Measurements from ENCODE around the gene TRIM44. TPM values are rescaled to one million over a fixed set of nuclear protein-coding genes. Genes with fewer than 3 reads are reported as not detected.

TRIM44 gene
- total and polyA plus RNA-seq, 10 of the 15 experiments (the other 5 are each of a cell fraction or from before 2014, with no cell fraction given) = 6.7 to 93.0 (median 27.6) TPM

- no peaks in the 10 kb centered on the region for H3K27me3 ChIP-seq (replicated peaks in 1 of 2; ENCODE audit: control insufficient read depth in 2 of 2, insufficient read depth in 2 of 2, low read length in 1 of 2)
- intact Hi-C loops (cut with micrococcal nuclease; ENCODE audit: unreplicated experiment) = loop anchor here (1.0 to 5.0 kb wide), 7 partner anchors 84 to 444 kb away; no protein-coding TSS in a partner anchor
- POLR2A ChIA-PET = interaction anchor here (0.6 to 1.1 kb wide), 2 partner anchors 9 to 302 kb away, joined by 4 read pairs; no protein-coding TSS in a partner anchor
- in situ Hi-C loops (cut with MboI) = loop anchor here (5.0 kb wide), 1 partner anchor 201 kb away; no protein-coding TSS in a partner anchor
- no peak overlapping the region for H2AFZ ChIP-seq (ENCODE audit: control insufficient read depth, low read depth, low read length)
- no peak for DNase-seq (ENCODE audit: low read depth, low spot score)
- H3K4me3 ChIP-seq = no peak overlapping the region
- RAD21 ChIA-PET (ENCODE audit: unreplicated experiment) = interaction anchor here (0.6 to 2.4 kb wide), 60 partner anchors 9 to 670 kb away, joined by 3 to 66 read pairs (median 5); partner anchors contain the start of genes COMMD9 and TRIM44
- H4K20me1 ChIP-seq (ENCODE audit: control insufficient read depth, insufficient read depth) = no peaks in the 10 kb centered on the region
- H3K9me3 ChIP-seq (replicated peaks; ENCODE audit: control insufficient read depth, insufficient read depth, low read length) = no peaks in the 10 kb centered on the region
- no peaks in the 10 kb centered on the region for H3K36me3 ChIP-seq (ENCODE audit: control insufficient read depth in 2 of 2, insufficient read depth in 2 of 2, low read length in 1 of 2)
- no peak overlapping the region for H3K27ac ChIP-seq (ENCODE audit: control insufficient read depth, insufficient read depth)
- no peaks in the 10 kb centered on the region for H3K4me1 ChIP-seq (ENCODE audit: control insufficient read depth, insufficient read depth, low read length)
- BruUV-seq (replicated peaks) = no TSS peak
- H3K4me2 ChIP-seq (ENCODE audit: control insufficient read depth, insufficient read depth) = no peak overlapping the region
- ATAC-seq = no peak
- H3K79me2 ChIP-seq (ENCODE audit: control insufficient read depth, insufficient read depth, low read length) = no peaks in the 10 kb centered on the region
- FAIRE-seq = no peak
- CTCF ChIA-PET = interaction anchor here (0.5 to 4.5 kb wide), 111 partner anchors 8 to 896 kb away, joined by 3 to 82 read pairs (median 5); partner anchors contain the start of gene FJX1
- H3K9ac ChIP-seq (ENCODE audit: control insufficient read depth, insufficient read depth, low read length) = no peak overlapping the region
- SMC1A ChIA-PET (ENCODE audit: uncharacterized antibody, unreplicated experiment) = interaction anchor here (0.6 to 5.0 kb wide), 65 partner anchors 9 to 447 kb away, joined by 3 to 58 read pairs (median 5); no protein-coding TSS in a partner anchor
- 50% methylated on average over 2 of the region's 2 CpGs for WGBS (ENCODE audit: insufficient coverage, insufficient replicate concordance, low lambda C conversion rate, missing lambda C conversion rate)
- no peak for TF ChIP-seq NKRF (conservative IDR thresholded peaks at IDR 0.05)
- TF ChIP-seq ZBTB4 (CRISPR knock-in tag; IDR thresholded peaks at IDR 0.05) = no peak
- no peak for TF ChIP-seq HDAC2 (IDR thresholded peaks at IDR 0.05)
- TF ChIP-seq CTCF (IDR thresholded peaks at IDR 0.05 in 2 of 3, conservative IDR thresholded peaks at IDR 0.05 in 1 of 3; ENCODE audit: control insufficient read depth in 2 of 3, extremely low read depth in 1 of 3, insufficient read depth in 1 of 3, low read depth in 3 of 3, low read length in 3 of 3) = no peak
- TF ChIP-seq TCF12 (IDR thresholded peaks at IDR 0.05; ENCODE audit: low read depth, low read length) = no peak
- TF ChIP-seq ZNF217 (IDR thresholded peaks at IDR 0.05) = no peak
- TF ChIP-seq ZNF687 (IDR thresholded peaks at IDR 0.05) = no peak
- no peak for TF ChIP-seq RUNX3 (IDR thresholded peaks at IDR 0.05; ENCODE audit: low read length)
Observed at GRCh38 chr11:35822815-35823495, 160.4 kb downstream of the TRIM44 start.
